Kidney (tissue), 14 donors: ENCODE results near the gene DUSP3. TPM values are rescaled to one million over a fixed set of nuclear protein-coding genes. Genes with fewer than 3 reads are reported as not detected.

ENCODE experiments used
- DNase-seq, 5 donors: peaks; one replicate each; pipeline ENCODE4 v3.0.0-alpha.2; 2013 to 2020
- FAIRE-seq: peaks from 2 replicates; lab custom pipeline; 2012; peaks lifted over from hg19 to GRCh38; lab: Jason Lieb, UNC
- H3K27ac ChIP-seq, 2 donors: one replicate each; pipeline ENCODE4 v1.7.0; 2013; ENCODE audit warnings: low read depth in 2 of 2, low read length in 2 of 2, inconsistent platforms in 1 of 2
- H3K27me3 ChIP-seq: one replicate; pipeline ENCODE4 v1.7.1; 2013; ENCODE audit warnings: low read length, inconsistent platforms; ENCODE audit not compliant: control insufficient read depth, insufficient read depth
- H3K36me3 ChIP-seq, 3 donors: one replicate each; pipeline versions ENCODE4 v1.7.0 to v1.7.1; 2013; ENCODE audit warnings: low read length in 3 of 3, control low read depth in 1 of 3, inconsistent platforms in 1 of 3; ENCODE audit not compliant: insufficient read depth in 3 of 3, control insufficient read depth in 2 of 3
- H3K4me1 ChIP-seq, 3 donors: one replicate each; pipeline versions ENCODE4 v1.7.0 to v1.7.1; 2013; ENCODE audit warnings: low read length in 3 of 3, inconsistent platforms in 1 of 3, low read depth in 1 of 3; ENCODE audit not compliant: control insufficient read depth in 2 of 3, insufficient read depth in 2 of 3
- H3K4me3 ChIP-seq, 3 donors: one replicate each; pipeline versions ENCODE4 v1.7.0 to v1.8.1; 2013; ENCODE audit warnings: low read length in 3 of 3, control low read depth in 1 of 3, inconsistent platforms in 1 of 3
- H3K9ac ChIP-seq, 3 donors: one replicate each; pipeline versions ENCODE4 v1.7.0 to v1.7.1; 2013; ENCODE audit warnings: low read length in 3 of 3, control low read depth in 1 of 3, inconsistent platforms in 1 of 3
- H3K9me3 ChIP-seq, 3 donors: one replicate each; pipeline versions ENCODE4 v1.7.0 to v1.7.1; 2013; ENCODE audit warnings: low read length in 3 of 3, control low read depth in 1 of 3, inconsistent platforms in 1 of 3; ENCODE audit not compliant: control insufficient read depth in 2 of 3, insufficient read depth in 1 of 3
- CTCF ChIP-seq: IDR thresholded peaks from 3 replicates; pipeline ENCODE4 v1.5.1; 2012; ENCODE audit warnings: mild to moderate bottlenecking, moderate library complexity, borderline replicate concordance; ENCODE audit not compliant: insufficient read depth; ENCODE audit errors: extremely low read depth
- intact Hi-C: fragments of 100-400 bp; cut with DNase I; formaldehyde crosslinking; loops from one replicate; pipeline ENCODE4 v1.11.1; 2022
- polyA plus RNA-seq: library from polyadenylated mRNA; stranded (reverse); fragments of 350-450 nt; fragmentation: Illumina TruSeq; extraction: RNeasy Lipid Tissue Mini Kit (QIAGEN cat#74804); gene quantifications from one replicate; pipeline ENCODE4 v1.2.3, GENCODE V29; 2014; ENCODE audit warnings: low read depth, low replicate concordance; ENCODE audit not compliant: insufficient read depth
- total RNA-seq: library from RNA; stranded (reverse); fragmentation: NEBNext Ultra II Directional; extraction: Animal tissue kit (Norgen Biotek cat#: 25700); gene quantifications from one replicate; pipeline ENCODE4 v1.2.1, GENCODE V29; 2021
- donor health status: control.
- donor health status: control.
- donor health status: control.
- donor health status: control.
- donor health status: control.
- donor health status: DM: yes; HTN: yes; CAD: no.
- donor health status: Normal renal cell carcinoma (clear cell type).

Gene DUSP3
- total and polyA plus RNA-seq, 2 donors from 2014 or later = 102 to 126 TPM

DNA sequence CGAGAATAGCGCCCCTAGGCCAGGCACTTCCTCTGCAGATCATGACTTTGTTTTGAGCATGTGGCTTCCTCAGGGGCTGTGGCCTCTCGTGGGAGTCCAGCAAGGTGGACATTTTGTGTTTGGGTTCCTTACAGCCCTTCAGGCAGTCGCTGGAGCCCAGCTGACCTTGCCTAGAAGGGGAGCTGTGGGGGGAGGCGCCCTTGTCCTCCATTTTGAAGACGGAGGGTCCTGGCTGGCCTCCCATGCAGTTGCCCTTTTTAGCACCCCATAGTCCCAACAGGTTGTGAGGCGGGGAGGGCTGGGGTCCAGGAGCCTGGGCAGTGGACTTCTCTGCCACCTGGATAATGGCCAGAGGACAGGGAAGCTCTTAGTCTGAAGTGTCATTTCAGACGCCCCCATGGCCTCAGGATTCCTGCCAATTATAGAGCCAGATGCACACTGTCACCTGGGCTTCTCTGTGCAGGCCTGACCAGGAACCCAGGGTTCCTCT, 21.6 kb downstream of the DUSP3 start:
- H3K9me3 ChIP-seq = no peaks in the 10 kb centered on the region
- peaks cover 2 to 8% (median 3%) of the 10 kb centered on the region in 3 donors for H3K4me1 ChIP-seq
- H3K36me3 ChIP-seq = no peaks in the 10 kb centered on the region
- no peaks in the 10 kb centered on the region for H3K27me3 ChIP-seq
- TF ChIP-seq CTCF = no peak
- FAIRE-seq (no peak), DNase-seq (peak in 1 of 5 donors; percentile 34)
- no peak overlapping the region for H3K27ac ChIP-seq
- intact Hi-C loops = loop anchor here (5.0 kb wide), 1 partner anchor 60 kb away; no protein-coding TSS in a partner anchor
- H3K9ac ChIP-seq = no peak overlapping the region
- H3K4me3 ChIP-seq = no peak overlapping the region

DNA sequence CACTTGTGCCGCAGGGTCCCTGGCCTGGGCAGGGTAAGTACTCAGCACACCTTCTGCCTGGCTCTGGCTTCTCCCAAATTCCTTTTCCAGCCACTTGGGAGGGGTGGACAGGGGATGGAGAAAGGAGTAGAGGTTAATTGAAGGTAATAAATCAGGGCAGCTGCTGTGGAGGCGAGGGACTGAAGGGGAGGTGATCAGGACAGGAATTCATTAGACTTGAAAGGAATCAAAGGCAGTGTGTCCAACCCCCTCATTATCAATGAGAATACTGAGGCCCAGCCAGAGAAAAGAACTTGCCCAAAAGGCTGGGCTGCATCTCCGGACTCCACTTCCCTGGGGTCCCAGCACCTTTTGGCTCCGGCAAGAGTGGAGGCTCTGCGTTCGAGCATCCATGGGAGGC, 22.6 kb downstream of the DUSP3 start:
- Histone ChIP-seq H3K27ac (no peak overlapping the region), H3K4me3 (no peak overlapping the region), H3K9ac (no peak overlapping the region), H3K4me1 (peaks cover 2 to 8% (median 3%) of the 10 kb centered on the region in 3 donors), H3K9me3 (no peaks in the 10 kb centered on the region), H3K36me3 (no peaks in the 10 kb centered on the region), H3K27me3 (no peaks in the 10 kb centered on the region)
- no peak for DNase-seq
- intact Hi-C loops = loop anchor here (5.0 kb wide), 1 partner anchor 59 kb away; no protein-coding TSS in a partner anchor
- TF ChIP-seq CTCF = no peak
- no peak for FAIRE-seq

DNA sequence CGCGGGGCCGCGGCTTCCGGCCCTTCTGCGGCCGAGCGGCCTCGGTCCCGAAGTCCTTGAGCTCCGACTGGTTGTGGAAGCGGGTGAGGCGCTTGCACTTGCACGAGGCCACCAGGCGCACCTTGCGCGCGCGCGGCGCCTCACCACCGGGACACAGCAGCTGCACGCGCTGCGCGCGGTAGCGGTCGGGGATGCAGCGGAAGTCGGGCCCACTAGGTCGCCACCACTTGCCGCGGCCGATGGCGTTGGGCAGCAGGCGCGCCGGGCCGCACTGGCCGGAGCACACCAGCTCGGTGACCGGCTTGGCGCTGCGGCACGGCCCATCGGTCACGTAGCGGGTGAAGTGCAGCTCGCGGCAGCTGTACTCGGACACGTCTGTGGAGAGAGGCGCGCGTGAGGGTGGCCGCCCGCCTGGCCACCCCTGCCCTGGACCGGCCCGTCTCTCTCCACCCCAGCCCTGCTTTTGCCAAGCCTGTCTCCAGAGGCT, 23.3 kb downstream of the DUSP3 start:
- Histone ChIP-seq H3K9me3 (no peaks in the 10 kb centered on the region), H3K4me1 (peaks cover 2 to 8% (median 3%) of the 10 kb centered on the region in 3 donors), H3K27ac (no peak overlapping the region), H3K27me3 (no peaks in the 10 kb centered on the region), H3K4me3 (no peak overlapping the region), H3K36me3 (no peaks in the 10 kb centered on the region), H3K9ac (no peak overlapping the region)
- FAIRE-seq (no peak), DNase-seq (peak; percentile 74 to 83 (median 81))
- intact Hi-C loops = loop anchor here (5.0 kb wide), 1 partner anchor 58 kb away; no protein-coding TSS in a partner anchor
- TF ChIP-seq CTCF = no peak
